Inferior parietal cortex (tissue), 1 donor: ENCODE results near the gene CHEK1.
"Not testable (repeated sequence)": the region's sequence is repeated elsewhere in the genome, so short reads cannot be mapped to it uniquely, and the experiment has no call there.

Experiments
- DNase-seq: peaks from one replicate; pipeline ENCODE4 v3.0.0-alpha.2; 2016; ENCODE audit errors: extremely low spot score

Gene CHEK1

DNA sequence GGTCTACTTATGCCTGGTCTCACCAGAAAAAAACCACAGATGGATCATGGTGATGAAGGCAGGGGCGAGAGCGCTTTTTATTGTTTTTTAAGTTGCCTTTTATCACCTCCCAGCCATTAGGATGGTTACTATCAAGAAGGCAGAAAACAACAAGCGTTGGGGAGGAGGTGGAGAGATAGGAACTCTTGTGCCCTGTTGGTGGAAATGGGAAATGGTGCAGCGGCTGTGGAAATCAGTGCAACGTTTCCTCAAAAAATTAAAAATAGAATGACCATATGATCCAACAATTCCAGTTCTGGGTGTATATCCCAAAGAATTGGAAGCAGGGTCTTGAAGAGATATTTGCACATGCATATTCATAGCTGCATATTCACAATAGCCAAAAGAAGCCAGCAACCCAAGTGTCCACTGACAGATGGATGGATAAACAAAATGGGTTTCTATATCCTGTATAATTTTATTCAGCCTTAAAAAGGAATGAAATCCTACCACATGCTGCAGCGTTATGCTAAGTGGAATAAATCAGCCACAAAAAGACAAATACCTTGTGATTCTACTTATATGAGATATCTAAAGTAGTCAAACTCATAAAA, 76.2 kb downstream of the CHEK1 start:
- no peak for DNase-seq

DNA sequence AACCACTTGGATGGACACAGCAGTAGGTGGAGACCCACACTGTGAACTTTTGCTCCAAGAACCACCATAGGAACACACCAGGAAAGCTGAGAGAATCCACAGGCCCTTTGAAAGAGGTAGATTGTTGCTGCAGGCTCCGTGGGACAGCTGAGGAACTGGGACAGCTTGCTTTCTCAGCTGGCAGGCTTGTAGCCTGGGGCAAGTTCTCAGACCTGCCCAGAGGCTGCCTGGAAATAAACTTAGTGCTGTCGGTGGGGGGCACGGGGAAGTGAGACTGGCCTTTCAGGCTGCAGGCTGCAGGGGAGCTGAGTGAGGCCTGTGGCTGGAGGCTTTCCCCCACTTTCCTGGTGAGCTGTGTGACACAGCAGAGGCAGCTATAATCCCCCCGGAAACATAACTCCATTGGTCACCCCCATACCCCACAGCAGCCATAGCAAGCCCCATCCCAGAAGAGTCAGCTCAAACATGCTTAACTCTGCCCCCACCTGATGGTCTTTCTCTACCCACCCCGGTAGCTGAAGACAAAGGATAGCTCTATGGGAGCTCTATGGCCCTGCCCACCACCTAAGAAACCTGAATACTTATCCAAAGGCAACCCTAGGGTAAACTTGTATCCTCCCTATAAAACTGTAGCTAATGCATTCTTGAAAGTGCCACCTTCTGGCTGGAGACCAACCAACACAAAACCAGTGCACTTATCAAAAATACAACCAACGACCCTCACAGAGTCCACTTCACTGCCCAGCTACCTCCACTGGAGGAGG, 77.1 kb downstream of the CHEK1 start:
- no peak for DNase-seq

DNA sequence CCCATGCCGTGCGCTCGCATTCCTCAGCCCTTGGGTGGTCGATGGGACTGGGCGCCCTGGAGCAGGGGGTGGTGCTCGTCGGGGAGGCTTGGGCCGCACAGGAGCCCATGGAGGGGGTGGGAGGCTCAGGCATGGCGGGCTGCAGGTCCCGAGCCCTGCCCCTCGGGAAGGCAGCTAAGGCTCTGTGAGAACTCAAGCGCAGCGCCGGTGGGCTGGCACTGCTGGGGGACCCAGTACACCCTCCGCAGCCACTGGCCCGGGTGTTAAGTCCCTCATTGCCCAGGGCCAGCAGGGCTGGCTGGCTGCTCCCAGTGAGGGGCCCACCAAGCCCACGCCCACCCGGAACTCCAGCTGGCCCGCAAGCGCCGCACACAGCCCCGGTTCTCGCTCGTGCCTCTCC, 79.7 kb downstream of the CHEK1 start:
- not testable (repeated sequence) for DNase-seq

DNA sequence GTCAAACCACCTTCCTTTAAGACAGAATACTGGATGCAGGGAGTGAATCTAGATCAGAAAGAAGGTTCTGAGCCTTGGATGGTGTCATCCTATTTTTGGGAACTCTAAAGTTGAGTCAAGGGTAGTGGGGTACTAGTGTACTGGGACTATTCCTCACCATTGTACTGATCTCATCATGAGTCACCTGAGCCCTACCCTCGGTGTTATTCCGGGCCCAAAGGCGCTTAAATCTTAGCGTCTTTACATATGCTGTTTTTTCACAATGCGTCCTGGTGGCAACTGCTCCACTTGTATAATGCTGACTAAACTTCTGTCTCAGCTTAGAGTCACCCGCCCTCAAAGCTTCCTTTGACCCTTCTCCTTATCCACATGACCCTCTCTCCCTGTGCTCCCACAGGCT, 95.8 kb downstream of the CHEK1 start:
- no peak for DNase-seq

DNA sequence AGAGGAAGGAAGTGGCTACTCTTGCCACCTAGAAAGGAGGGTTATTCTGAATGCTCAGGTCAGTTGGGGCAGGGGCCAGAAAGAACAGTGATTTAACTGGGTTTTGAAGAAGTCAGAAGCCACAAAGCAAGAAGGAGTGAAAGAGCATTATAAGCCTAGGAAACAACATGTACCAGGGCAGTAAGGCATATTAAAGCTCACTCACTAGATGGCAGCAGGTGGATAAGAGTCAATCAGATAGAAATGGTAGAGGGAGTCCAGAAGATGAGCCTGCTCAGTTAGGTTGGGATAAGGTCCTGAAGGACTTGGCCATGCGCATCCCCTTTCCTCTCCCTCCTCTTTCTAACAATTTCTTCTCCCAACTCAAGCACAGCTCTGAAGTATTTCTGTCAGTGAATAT, 99.2 kb downstream of the CHEK1 start:
- DNase-seq: no peak
